GM12801 (cell line): ENCODE measurements around the gene AAMP.

Experiments used
- CTCF ChIP-seq: IDR thresholded peaks from one replicate; pipeline ENCODE4 v1.5.1; 2011; ENCODE audit warnings: control low read depth; ENCODE audit not compliant: insufficient read length; ENCODE audit errors: extremely low read depth

AAMP gene

GRCh38 chr2:218310853-218311540 lies 41.1 kb upstream of the AAMP start:
- no peak for TF ChIP-seq CTCF

GRCh38 chr2:218307415-218308090 lies 37.6 kb upstream of the AAMP start:
- TF ChIP-seq CTCF: no peak

- no peak for TF ChIP-seq CTCF
Measured at GRCh38 chr2:218306184-218306920, 36.4 kb upstream of the AAMP start.

DNA sequence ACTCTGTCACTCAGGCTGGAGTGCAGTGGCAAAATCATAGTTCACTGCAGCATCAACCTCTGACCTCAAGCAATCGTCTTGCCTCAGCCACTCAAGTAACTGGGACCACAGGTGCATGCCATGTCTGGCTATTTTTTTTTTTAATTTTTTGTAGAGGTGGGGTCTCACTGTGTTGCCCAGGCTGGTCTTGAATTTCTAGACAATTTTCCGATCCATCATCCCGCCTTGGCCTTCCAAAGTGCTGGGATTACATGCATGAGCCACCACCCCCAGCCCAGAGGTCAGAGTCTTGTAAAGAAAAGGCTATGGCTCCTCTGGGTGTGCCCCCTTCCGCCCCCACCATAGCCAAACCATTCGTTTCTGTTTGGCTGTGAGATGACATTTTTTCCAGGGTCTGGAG lies 35.4 kb upstream of the AAMP start:
- TF ChIP-seq CTCF: no peak

DNA sequence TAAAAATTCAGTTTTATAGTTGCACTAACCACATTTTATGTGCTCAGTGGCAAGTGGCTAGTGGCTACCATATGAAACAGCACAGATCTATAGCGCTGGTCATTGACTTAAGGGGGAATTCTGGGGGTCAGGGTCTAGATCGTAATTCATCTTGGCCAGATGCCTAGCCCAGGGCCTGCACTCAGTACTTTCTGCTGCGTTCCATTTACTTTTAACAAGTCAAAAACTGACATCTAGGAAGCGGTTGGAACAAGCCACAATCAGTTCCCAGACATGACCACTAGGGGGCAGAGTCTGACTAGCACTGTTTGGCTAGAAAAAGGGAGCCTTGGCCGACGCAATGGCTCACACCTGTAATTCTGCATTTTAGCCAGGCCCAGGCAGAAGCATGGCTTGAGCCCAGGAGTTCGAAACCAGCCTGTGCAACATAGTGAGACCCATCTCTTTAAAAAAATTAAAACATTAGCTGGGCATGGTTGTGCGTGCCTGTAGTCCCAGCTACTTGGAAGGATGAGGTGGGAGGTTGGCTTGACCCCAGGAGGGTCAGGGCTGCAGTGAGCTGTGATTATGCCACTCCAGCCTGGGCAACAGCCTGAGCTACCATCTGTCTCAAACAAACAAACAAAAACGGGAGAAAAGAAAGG lies 31.4 kb upstream of the AAMP start:
- peak; percentile 36 for TF ChIP-seq CTCF

DNA sequence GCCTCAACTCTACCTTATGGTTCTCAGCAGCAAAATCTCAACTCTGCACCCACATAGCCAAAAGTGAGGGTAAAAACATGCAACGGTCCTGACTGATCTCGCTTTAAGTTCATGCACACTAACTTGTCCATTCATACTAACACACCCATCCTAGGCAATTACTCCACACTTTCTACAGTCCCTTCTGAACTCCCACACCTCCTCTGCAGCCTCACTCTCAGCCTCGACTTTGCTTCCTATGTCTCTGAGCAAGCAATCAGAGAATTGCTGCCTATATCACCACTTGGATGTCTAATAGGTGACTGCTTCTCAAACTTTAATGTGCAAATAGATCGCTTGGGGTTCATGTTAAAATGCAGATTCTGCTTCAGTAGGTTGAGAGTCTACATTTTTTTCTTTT lies 30.2 kb upstream of the AAMP start:
- TF ChIP-seq CTCF: no peak

DNA sequence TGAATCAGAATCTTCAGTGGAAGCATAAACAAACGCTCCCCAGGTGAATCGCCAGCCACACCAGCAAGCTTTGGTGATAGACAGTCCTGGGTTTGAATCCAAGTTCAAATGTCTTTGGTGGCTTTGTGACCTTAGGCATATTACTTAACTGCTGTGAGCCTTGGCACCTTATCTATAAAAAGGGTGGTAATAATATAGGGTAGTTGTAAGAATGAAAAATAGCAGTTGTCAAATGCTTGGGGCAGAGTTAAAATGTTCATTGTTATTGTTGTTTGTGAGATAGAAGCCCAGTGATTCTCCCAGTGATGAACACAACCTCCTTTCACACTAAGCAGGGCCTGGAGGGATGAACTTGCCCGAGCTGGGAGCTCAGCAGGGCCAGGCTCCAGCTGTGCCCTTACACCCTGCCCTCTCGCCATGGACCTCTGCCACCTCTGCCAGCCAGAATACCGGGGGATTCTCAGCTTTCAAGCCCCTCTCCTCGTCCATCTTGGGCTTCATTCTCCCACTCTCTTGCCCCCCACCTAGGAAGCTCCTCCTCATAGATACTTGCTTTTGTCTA lies 28.5 kb upstream of the AAMP start:
- no peak for TF ChIP-seq CTCF
